Spleen (tissue), 11 donors: Measurements from ENCODE around the gene SHE. TPM values are rescaled to one million over a fixed set of nuclear protein-coding genes. Genes with fewer than 3 reads are reported as not detected.

Source experiments
- DNase-seq: peaks from one replicate; pipeline ENCODE4 v3.0.0-alpha.2; 2020
- H3K27ac ChIP-seq, 8 donors: fragments of 200-600 bp; sonication (generic) in 7 of 8; 1 replicate in 4 of 8; 2 replicates in 4 of 8; pipeline versions ENCODE4 v1.5.0 to v1.8.0; 2016 to 2021; ENCODE audit warnings: inconsistent platforms in 4 of 8, mild to moderate bottlenecking in 4 of 8, moderate library complexity in 1 of 8
- H3K27me3 ChIP-seq, 7 donors: fragments of 200-600 bp; sonication (generic) in 6 of 7; replicated peaks in 1 of 7; 1 replicate in 4 of 7; 2 replicates in 3 of 7; pipeline versions ENCODE4 v1.5.0 to v1.8.0; 2016 to 2021; ENCODE audit warnings: inconsistent platforms in 3 of 7, mild to moderate bottlenecking in 1 of 7
- H3K36me3 ChIP-seq, 6 donors: fragments of 200-600 bp; sonication (generic) in 5 of 6; 1 replicate in 4 of 6; 2 replicates in 2 of 6; pipeline versions ENCODE4 v1.5.0 to v1.8.0; 2016 to 2021; ENCODE audit warnings: inconsistent platforms in 2 of 6
- H3K4me1 ChIP-seq, 6 donors: fragments of 200-600 bp; sonication (generic) in 5 of 6; 1 replicate in 3 of 6; 2 replicates in 3 of 6; pipeline versions ENCODE4 v1.5.0 to v1.8.0; 2016 to 2021; ENCODE audit warnings: inconsistent platforms in 3 of 6
- H3K4me3 ChIP-seq, 8 donors: fragments of 200-600 bp; sonication (generic) in 7 of 8; 1 replicate in 4 of 8; 2 replicates in 4 of 8; pipeline versions ENCODE4 v1.5.0 to v1.8.0; 2016 to 2021; ENCODE audit warnings: inconsistent platforms in 4 of 8, mild to moderate bottlenecking in 4 of 8, moderate library complexity in 2 of 8
- H3K9me3 ChIP-seq, 8 donors: fragments of 200-600 bp; sonication (generic) in 7 of 8; 1 replicate in 4 of 8; 2 replicates in 4 of 8; pipeline versions ENCODE4 v1.5.0 to v1.8.0; 2016 to 2021; ENCODE audit warnings: inconsistent platforms in 4 of 8
- POLR2A ChIP-seq, 3 donors: fragments of 450-650 bp; IDR thresholded peaks; one replicate each; pipeline ENCODE4 v1.5.1; 2017; ENCODE audit warnings: antibody characterized with exemption in 3 of 3, mild to moderate bottlenecking in 1 of 3
- POLR2AphosphoS5 ChIP-seq, 3 donors: sonication (generic); formaldehyde crosslinking; IDR thresholded peaks; one replicate each; pipeline ENCODE4 v1.5.1; 2017; ENCODE audit warnings: antibody characterized with exemption in 3 of 3
- WGBS, 5 donors: extraction: QIAGEN DNeasy Blood & Tissue Kit in 3 of 5; methylation state at CpG; one replicate each; pipeline versions ENCODE4 v1.1.5 to v1.1.7; 2013 to 2018; 5-methylcytosine and 5-hydroxymethylcytosine counted together
- intact Hi-C: fragments of 100-400 bp; cut with DNase I; formaldehyde crosslinking; loops from one replicate; pipeline ENCODE4 v1.15.0; 2023; ENCODE audit warnings: low total_unique reads
- polyA plus RNA-seq, 3 donors: library from polyadenylated mRNA; stranded (reverse); fragments of 200-250 nt; gene quantifications; one replicate each; pipeline ENCODE4 v1.2.1, GENCODE V29; 2013
- total RNA-seq, 7 donors: library from RNA; depleted of rRNA in 3 of 7; stranded (reverse); fragments of >200 nt in 3 of 7; fragmentation: NEBNext Ultra II Directional in 4 of 7; extraction: Animal tissue kit (Norgen Biotek cat#: 25700) in 4 of 7; gene quantifications; one replicate each; pipeline versions ENCODE4 v1.1.0 to v1.2.1, GENCODE V29; 2016 to 2021
- TF ChIP-seq, protein P1 (sequence below), 11 experiments: fragments of 200-600 bp in 7 of 11; fragments of 450-650 bp in 4 of 11; sonication (generic) in 4 of 11; IDR thresholded peaks in 8 of 11; conservative IDR thresholded peaks in 3 of 11; 1 replicate in 7 of 11; 2 replicates in 4 of 11; pipeline versions ENCODE4 v1.4.0 to v1.8.0; 2016 to 2021; ENCODE audit warnings: antibody characterized with exemption in 11 of 11, inconsistent platforms in 4 of 11, mild to moderate bottlenecking in 1 of 11
- donor health status: healthy with polysubstance abuse.
- donor health status: DM: no; HTN: no; CAD: no; lungs with moderate emphysema.
- donor health status: DM: no; HTN: no; CAD: no.
- donor health status: Bipolar disorder and iron deficiency.
- donor health status: healthy.
- donor health status: DM: no; HTN: no; CAD: no.
- donor health status: DM: yes; HTN: yes; CAD: no.

Gene SHE
- total and polyA plus RNA-seq, 10 donors = 8.2 to 54.7 (median 32.4) TPM

DNA sequence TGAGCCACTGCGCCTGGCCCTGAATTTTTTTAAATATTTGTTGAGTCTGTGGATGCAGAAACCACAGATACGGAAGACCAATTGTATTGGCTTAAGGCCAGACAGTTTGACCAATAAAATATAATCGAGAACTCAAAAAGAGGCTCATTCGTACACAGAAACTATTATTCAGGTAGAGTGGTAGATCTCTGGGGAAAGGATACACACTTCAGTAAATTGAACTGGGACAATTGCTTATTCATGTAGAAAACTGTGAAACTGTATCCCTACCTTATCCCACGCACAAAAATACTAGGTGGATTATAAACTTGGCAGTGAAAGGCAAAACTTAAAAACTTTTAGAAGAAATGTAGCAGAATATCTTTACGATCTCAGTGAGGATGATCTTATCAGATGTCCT lies 25.0 kb upstream of the SHE start:
- H3K4me3 ChIP-seq = no peak overlapping the region
- DNase-seq = no peak
- no peak overlapping the region for H3K27ac ChIP-seq
- WGBS, 5 donors = 77 to 88% (median 82%) methylated on average over 6 of the region's 6 CpGs
- H3K9me3 ChIP-seq = no peaks in the 10 kb centered on the region
- no peaks in the 10 kb centered on the region for H3K27me3 ChIP-seq
- peaks cover 0 to 4% (median 0%) of the 10 kb centered on the region in 6 donors for H3K4me1 ChIP-seq
- no peaks in the 10 kb centered on the region for H3K36me3 ChIP-seq
- TF ChIP-seq POLR2A (IDR thresholded peaks at IDR 0.05) (no peak), POLR2AphosphoS5 (IDR thresholded peaks at IDR 0.05) (no peak)
- TF ChIP-seq, protein P1, sequence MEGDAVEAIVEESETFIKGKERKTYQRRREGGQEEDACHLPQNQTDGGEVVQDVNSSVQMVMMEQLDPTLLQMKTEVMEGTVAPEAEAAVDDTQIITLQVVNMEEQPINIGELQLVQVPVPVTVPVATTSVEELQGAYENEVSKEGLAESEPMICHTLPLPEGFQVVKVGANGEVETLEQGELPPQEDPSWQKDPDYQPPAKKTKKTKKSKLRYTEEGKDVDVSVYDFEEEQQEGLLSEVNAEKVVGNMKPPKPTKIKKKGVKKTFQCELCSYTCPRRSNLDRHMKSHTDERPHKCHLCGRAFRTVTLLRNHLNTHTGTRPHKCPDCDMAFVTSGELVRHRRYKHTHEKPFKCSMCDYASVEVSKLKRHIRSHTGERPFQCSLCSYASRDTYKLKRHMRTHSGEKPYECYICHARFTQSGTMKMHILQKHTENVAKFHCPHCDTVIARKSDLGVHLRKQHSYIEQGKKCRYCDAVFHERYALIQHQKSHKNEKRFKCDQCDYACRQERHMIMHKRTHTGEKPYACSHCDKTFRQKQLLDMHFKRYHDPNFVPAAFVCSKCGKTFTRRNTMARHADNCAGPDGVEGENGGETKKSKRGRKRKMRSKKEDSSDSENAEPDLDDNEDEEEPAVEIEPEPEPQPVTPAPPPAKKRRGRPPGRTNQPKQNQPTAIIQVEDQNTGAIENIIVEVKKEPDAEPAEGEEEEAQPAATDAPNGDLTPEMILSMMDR (IDR thresholded peaks at IDR 0.05 in 8 of 11, conservative IDR thresholded peaks at IDR 0.05 in 3 of 11) = no peak
- intact Hi-C loops = no loop called here

DNA sequence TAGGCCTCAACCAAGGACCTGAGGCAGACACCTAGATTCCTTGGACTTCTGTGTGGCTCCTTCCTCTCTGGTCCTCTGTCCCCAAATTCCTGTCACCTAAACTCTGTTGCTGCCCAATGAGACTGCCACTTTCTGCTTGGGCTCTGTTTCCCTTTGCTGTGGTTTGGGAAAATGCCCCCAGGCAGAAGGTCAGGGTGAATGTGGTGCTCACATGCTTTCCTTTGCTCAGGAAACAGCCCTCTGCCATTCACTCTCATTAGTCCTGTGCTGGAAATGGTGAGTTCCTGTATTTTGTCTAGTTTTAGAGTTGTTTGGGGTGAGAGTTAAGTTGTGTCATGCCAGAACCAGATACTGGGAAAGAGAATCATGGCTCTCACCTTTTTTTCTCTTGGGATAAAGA lies 22.7 kb upstream of the SHE start:
- Histone ChIP-seq H3K27me3 (no peaks in the 10 kb centered on the region), H3K36me3 (no peaks in the 10 kb centered on the region), H3K4me3 (no peak overlapping the region), H3K27ac (peak overlapping the region in 4 of 8 donors; percentile 1 to 27 (median 8)), H3K9me3 (no peaks in the 10 kb centered on the region), H3K4me1 (peaks cover 3 to 23% (median 6%) of the 10 kb centered on the region in 6 donors)
- intact Hi-C loops = no loop called here
- TF ChIP-seq POLR2AphosphoS5 (IDR thresholded peaks at IDR 0.05) = peak in 1 of 3 donors; percentile 22
- no peak for TF ChIP-seq POLR2A (IDR thresholded peaks at IDR 0.05)
- TF ChIP-seq, protein P1 (IDR thresholded peaks at IDR 0.05 in 8 of 11, conservative IDR thresholded peaks at IDR 0.05 in 3 of 11) = no peak
- DNase-seq = peak; percentile 10

DNA sequence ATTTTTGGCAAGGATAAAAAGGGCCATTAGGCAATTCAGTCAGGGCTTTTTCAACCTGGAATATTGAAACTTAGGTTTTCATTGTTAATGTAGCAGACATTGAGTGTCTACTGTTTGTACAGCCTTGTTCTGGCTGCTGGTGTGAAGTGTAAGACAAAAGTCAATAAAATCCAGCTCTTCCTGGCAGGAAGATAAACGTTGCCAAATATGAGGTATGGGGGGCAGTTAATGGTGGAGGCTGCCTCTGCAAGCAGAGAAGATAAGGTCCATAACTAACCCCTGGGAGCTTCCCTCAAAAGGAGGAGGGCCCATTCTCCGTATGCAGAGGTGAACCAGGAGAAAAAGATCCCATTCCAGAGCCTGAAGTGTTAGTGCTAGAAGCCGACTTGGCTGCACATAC lies 19.5 kb upstream of the SHE start:
- Histone ChIP-seq H3K9me3 (no peaks in the 10 kb centered on the region), H3K27ac (no peak overlapping the region), H3K4me1 (peaks cover 3 to 29% (median 10%) of the 10 kb centered on the region in 6 donors), H3K4me3 (no peak overlapping the region), H3K27me3 (no peaks in the 10 kb centered on the region), H3K36me3 (no peaks in the 10 kb centered on the region)
- TF ChIP-seq POLR2A (IDR thresholded peaks at IDR 0.05) (no peak), POLR2AphosphoS5 (IDR thresholded peaks at IDR 0.05) (no peak)
- TF ChIP-seq, protein P1 (IDR thresholded peaks at IDR 0.05 in 8 of 11, conservative IDR thresholded peaks at IDR 0.05 in 3 of 11) = no peak
- intact Hi-C loops = no loop called here
- peak; percentile 4 for DNase-seq
- 58 to 76% (median 66%) methylated on average over 3 of the region's 3 CpGs for WGBS, 5 donors

DNA sequence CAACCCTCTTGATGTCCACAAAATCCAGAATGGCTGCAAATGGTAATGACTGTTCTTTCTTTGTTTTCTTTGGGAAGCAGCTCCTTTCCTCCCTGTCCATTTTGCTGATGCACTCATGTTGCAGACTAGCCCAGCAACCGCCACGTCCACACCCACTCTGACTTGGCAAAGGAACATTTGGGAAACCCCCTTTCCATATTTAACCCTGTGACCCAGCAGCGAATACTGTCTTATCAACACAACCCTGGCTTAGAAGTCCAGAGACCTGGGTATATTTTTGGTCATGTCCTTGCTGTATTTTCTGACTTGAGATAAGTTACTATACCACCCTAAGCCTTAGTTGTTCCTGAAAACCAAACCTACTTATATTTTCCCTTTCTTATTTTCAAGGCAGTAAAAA lies 18.1 kb upstream of the SHE start:
- no peak overlapping the region for H3K4me3 ChIP-seq
- no peaks in the 10 kb centered on the region for H3K9me3 ChIP-seq
- H3K27me3 ChIP-seq = no peaks in the 10 kb centered on the region
- DNase-seq = peak; percentile 21
- H3K4me1 ChIP-seq = peaks cover 3 to 29% (median 10%) of the 10 kb centered on the region in 6 donors
- H3K36me3 ChIP-seq = no peaks in the 10 kb centered on the region
- TF ChIP-seq, protein P1 (IDR thresholded peaks at IDR 0.05 in 8 of 11, conservative IDR thresholded peaks at IDR 0.05 in 3 of 11) = no peak
- TF ChIP-seq POLR2A (IDR thresholded peaks at IDR 0.05) = no peak
- TF ChIP-seq POLR2AphosphoS5 (IDR thresholded peaks at IDR 0.05) = no peak
- WGBS, 5 donors = 27 to 70% (median 50%) methylated on average over 3 of the region's 3 CpGs
- intact Hi-C loops = no loop called here
- peak overlapping the region in 5 of 8 donors; percentile 41 to 64 (median 60) for H3K27ac ChIP-seq
